HUES6 (cell line): ENCODE measurements around the gene ELOVL2.
"Not testable (repeated sequence)": the region's sequence is repeated elsewhere in the genome, so short reads cannot be mapped to it uniquely, and the experiment has no call there.

Experiments
- H3K27ac ChIP-seq: 2 replicates; pipeline ENCODE4 v1.7.0; 2013; ENCODE audit warnings: low read depth, mild to moderate bottlenecking, low read length, inconsistent platforms
- H3K27me3 ChIP-seq: 2 replicates; pipeline ENCODE4 v1.6.1; 2013; ENCODE audit warnings: low read length; ENCODE audit not compliant: control insufficient read depth, insufficient read depth
- H3K36me3 ChIP-seq: 2 replicates; pipeline ENCODE4 v1.6.1; 2013; ENCODE audit warnings: low read length; ENCODE audit not compliant: control insufficient read depth, insufficient read depth
- H3K4me1 ChIP-seq: 2 replicates; pipeline ENCODE4 v1.6.1; 2013; ENCODE audit warnings: low read length; ENCODE audit not compliant: control insufficient read depth, insufficient read depth
- H3K4me3 ChIP-seq: 2 replicates; pipeline ENCODE4 v1.5.1; 2013; ENCODE audit warnings: low read depth, low read length
- H3K9ac ChIP-seq: one replicate; pipeline ENCODE4 v1.6.1; 2013; ENCODE audit warnings: mild to moderate bottlenecking, low read length
- H3K9me3 ChIP-seq: 2 replicates; pipeline ENCODE4 v1.6.1; 2013; ENCODE audit warnings: low read depth, low read length; ENCODE audit not compliant: control insufficient read depth, insufficient read depth

Gene ELOVL2, protein sequence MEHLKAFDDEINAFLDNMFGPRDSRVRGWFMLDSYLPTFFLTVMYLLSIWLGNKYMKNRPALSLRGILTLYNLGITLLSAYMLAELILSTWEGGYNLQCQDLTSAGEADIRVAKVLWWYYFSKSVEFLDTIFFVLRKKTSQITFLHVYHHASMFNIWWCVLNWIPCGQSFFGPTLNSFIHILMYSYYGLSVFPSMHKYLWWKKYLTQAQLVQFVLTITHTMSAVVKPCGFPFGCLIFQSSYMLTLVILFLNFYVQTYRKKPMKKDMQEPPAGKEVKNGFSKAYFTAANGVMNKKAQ

DNA sequence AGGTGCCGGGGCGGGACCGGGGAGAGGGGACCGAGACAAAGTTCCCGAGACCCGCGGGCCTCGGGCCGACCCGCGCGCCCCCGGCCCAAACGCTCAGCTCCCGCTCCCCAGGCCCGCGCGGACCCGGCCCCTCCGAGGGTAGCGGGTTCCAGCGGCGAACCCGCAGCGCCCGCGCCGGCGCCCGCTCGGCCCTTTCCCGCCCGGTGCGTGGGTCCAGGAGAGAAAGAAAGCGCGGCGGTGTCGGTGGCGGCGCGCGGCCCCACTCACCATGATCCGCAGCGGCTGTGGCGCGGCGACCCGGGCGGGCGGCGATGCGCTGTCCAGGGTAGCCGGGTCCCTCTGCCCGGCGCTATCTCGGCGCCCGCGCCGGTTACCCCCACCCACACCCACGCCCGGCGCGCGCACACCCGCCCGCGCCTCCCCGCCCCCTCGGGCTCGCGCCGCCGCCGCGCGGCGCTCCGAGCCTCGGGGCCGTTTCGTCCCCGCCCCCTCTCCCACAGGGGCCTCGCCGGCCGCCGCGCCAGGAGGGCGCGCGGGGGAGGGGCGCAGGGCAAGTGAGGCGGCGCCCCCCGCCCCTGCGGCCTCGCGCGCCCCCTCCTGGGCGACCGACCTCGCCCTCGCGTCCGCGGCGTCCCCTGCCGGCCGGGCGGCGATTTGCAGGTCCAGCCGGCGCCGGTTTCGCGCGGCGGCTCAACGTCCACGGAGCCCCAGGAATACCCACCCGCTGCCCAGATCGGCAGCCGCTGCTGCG is at the start of gene ELOVL2:
ELOVL2 (minus strand) TSS at position 345 of the 751 bp plus-strand sequence; CDS start at position 270, 75 bp downstream.
- no peaks in the 10 kb centered on the region for H3K36me3 ChIP-seq
- H3K9ac ChIP-seq, result peak within 1 kb of the TSS; percentile 59
- H3K27ac ChIP-seq, result no peak within 1 kb of the TSS
- H3K9me3 ChIP-seq, result no peaks in the 10 kb centered on the region
- H3K27me3 ChIP-seq, result peaks cover 46% of the 10 kb centered on the region
- no peaks in the 10 kb centered on the region for H3K4me1 ChIP-seq
- H3K4me3 ChIP-seq, result peak within 1 kb of the TSS; percentile 78

- Histone ChIP-seq H3K9ac (peak overlapping the region; percentile 97), H3K27ac (peak overlapping the region; percentile 42; the same call in 1 of the 2 replicates), H3K27me3 (no peaks in the 10 kb centered on the region), H3K4me1 (peaks cover 13% of the 10 kb centered on the region), H3K4me3 (peak overlapping the region; percentile 96), H3K36me3 (no peaks in the 10 kb centered on the region), H3K9me3 (no peaks in the 10 kb centered on the region)
Observed at GRCh38 chr6:11093376-11093625, 49.2 kb upstream of the ELOVL2 start.

- H3K9me3 ChIP-seq, result no peaks in the 10 kb centered on the region
- no peaks in the 10 kb centered on the region for H3K36me3 ChIP-seq
- H3K4me3 ChIP-seq, result peak overlapping the region; percentile 96
- H3K27ac ChIP-seq, result peak overlapping the region; percentile 42; the same call in 1 of the 2 replicates
- peaks cover 13% of the 10 kb centered on the region for H3K4me1 ChIP-seq
- peak overlapping the region; percentile 97 for H3K9ac ChIP-seq
- H3K27me3 ChIP-seq, result no peaks in the 10 kb centered on the region
Observed at GRCh38 chr6:11092668-11093375, 48.7 kb upstream of the ELOVL2 start.

GRCh38 chr6:11091141-11091540 is 47.0 kb upstream of the ELOVL2 start:
- not testable (repeated sequence) for H3K9me3 ChIP-seq, H3K36me3 ChIP-seq, H3K27me3 ChIP-seq, H3K9ac ChIP-seq, H3K4me3 ChIP-seq, H3K27ac ChIP-seq
- H3K4me1 ChIP-seq, result peaks cover 13% of the 10 kb centered on the region

DNA sequence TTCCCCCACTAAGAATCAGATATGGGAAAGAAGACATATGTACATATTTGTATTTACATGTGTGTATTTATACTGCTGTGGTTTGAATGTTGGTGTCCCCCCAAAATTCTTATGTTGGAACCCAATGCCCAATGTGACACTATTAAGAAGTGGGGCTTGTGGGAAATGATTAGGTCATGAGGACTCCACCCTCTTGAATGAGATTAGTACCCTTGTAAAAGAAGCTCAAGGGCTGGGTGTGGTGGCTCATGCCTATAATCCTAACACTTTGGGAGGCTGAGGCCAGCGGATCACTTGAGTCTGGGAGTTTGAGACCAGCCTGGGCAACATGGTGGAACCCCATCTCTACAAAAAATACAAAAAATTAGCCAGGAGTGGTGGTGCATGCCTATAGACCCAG is 45.6 kb upstream of the ELOVL2 start:
- Histone ChIP-seq H3K9ac (no peak overlapping the region), H3K4me1 (peaks cover 6% of the 10 kb centered on the region; the same call in 1 of the 2 replicates), H3K36me3 (no peaks in the 10 kb centered on the region), H3K27ac (no peak overlapping the region), H3K27me3 (no peaks in the 10 kb centered on the region), H3K4me3 (no peak overlapping the region), H3K9me3 (no peaks in the 10 kb centered on the region)

DNA sequence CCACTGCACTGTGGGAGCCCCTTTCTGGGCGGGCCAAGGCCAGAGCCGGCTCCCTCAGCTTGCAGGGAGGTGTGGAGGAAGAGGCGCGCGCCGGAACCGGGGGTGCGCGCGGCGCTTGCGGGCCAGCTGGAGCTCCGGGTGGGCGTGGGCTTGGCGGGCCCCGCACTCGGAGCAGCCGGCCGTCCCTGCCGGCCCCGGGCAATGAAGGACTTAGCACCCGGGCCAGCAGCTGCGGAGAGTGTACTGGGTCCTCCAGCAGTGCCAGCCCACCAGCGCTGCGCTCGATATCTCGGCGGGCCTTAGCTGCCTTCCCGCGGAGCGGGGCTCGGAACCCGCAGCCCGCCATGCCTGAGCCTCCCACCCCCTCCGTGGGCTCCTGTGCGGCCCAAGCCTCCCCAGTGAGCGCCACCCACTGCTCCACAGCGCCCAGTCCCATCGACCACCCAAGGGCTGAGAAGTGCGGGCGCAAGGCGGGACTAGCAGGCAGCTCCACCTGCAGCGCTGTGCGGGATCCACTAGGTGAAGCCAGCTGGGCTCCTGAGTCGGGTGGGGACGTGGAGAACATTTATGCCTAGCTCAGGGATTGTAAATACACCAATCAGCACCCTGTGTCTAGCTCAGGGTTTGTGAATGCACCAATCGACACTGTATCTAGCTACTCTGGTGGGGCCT is 43.2 kb upstream of the ELOVL2 start:
- not testable (repeated sequence) for H3K27me3 ChIP-seq, H3K9me3 ChIP-seq, H3K4me1 ChIP-seq, H3K9ac ChIP-seq, H3K27ac ChIP-seq, H3K36me3 ChIP-seq, H3K4me3 ChIP-seq

DNA sequence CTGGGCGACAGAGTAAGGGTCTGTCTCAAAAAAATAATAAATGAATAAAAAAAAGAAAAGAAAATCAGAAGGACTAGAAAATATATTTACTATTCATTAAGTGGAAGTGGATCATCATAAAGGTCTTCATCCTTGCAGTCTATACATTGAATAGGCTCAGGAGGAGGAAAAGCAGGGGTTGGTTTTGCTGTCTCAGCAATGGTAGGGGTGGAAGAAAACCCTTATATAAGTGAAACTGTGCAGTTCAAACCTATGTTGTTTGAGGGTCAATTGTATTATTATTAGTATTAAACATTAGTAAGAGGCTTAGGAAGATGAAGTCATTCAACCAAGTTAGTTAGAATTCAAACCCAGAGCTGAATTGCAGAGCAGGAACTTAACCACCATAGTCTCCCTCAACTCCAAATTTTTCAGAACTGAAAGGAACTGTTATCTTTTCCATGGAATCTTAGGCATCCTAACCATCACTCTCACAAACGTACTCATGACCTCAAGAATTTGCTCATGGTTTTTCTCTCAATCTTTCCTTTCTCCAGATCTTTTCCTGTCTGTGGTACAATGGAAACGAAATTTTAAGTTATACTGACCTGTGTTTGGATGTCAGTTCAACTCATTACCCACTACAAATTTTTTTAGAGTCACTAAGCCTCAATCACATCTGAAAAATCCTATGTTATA is 41.8 kb upstream of the ELOVL2 start:
- no peak overlapping the region for H3K27ac ChIP-seq
- no peak overlapping the region for H3K9ac ChIP-seq
- H3K4me1 ChIP-seq, result no peaks in the 10 kb centered on the region
- no peaks in the 10 kb centered on the region for H3K36me3 ChIP-seq
- no peak overlapping the region for H3K4me3 ChIP-seq
- H3K9me3 ChIP-seq, result no peaks in the 10 kb centered on the region
- H3K27me3 ChIP-seq, result no peaks in the 10 kb centered on the region

DNA sequence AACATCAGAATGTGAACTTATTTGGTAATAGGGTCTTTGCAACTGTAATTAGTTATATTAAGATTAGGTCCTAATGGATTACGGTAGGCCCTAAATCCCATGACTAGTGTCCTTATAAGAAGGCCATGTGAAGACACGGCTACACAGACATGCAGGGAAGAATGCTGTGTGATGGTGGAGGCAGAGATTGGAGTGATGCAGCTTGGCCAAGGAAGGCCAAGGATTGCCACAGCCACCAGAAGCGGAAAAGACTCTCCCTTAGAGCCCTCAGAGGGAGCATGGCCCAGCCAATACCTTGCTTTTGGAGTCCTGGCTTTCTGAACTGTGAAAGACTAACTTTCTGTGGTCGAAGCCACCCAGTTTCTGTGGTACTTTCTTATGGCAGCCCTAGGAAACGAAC is 39.9 kb upstream of the ELOVL2 start:
- Histone ChIP-seq H3K4me1 (no peaks in the 10 kb centered on the region), H3K9me3 (no peaks in the 10 kb centered on the region), H3K27me3 (no peaks in the 10 kb centered on the region), H3K27ac (no peak overlapping the region), H3K9ac (no peak overlapping the region), H3K4me3 (no peak overlapping the region), H3K36me3 (no peaks in the 10 kb centered on the region)

DNA sequence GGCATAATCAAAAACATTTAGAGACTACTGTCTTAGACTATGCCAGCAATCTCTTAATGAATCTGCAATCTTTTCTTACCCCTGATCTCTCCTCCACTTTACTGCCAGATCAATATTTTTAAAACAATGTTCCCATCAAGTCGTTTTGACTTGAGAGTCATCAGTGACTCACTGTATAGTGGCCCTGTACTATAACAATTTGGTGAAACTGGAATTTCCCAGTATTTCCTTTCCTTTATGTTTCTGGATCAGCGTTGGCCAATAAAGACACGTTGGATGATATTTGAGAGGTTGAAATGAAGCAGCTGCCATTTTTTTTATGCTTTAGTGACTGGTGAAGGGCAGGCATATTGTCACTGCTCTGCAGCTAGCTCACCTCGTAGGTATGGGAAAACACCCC is 39.4 kb upstream of the ELOVL2 start:
- Histone ChIP-seq H3K36me3 (no peaks in the 10 kb centered on the region), H3K27me3 (no peaks in the 10 kb centered on the region), H3K4me1 (no peaks in the 10 kb centered on the region), H3K27ac (no peak overlapping the region), H3K4me3 (no peak overlapping the region), H3K9me3 (no peaks in the 10 kb centered on the region), H3K9ac (no peak overlapping the region)

GRCh38 chr6:11080296-11080695 is 36.2 kb upstream of the ELOVL2 start:
- Histone ChIP-seq H3K4me1 (peaks cover 18% of the 10 kb centered on the region), H3K27me3 (no peaks in the 10 kb centered on the region), H3K9ac (no peak overlapping the region), H3K4me3 (no peak overlapping the region), H3K9me3 (no peaks in the 10 kb centered on the region), H3K36me3 (no peaks in the 10 kb centered on the region), H3K27ac (no peak overlapping the region)
